Measurements from ENCODE around the gene FMNL2. TPM values are rescaled to one million over a fixed set of nuclear protein-coding genes. Genes with fewer than 3 reads are reported as not detected.

Gene FMNL2
- total RNA-seq, 1 experiment from 2014 or later, result 22.7 TPM

DNA sequence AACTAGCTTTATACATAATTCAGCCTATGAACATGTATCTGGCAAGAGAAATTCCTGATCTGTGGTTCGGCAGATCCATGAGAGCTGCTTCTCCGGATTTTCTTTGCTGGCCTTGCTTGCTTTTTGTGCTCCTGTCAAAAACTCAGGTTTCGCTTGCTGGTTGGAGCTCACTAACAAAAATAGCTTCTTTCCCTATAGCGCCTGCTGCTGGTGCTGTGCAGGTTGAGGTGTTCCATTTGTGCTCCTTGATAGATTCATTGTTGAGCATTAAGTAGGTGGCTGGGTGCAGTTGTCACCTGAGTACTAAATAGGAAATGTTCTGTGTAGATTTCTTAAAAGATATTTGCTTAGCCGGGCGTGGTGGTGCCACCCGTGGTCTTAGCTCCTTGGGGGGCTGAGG lies 234.2 kb downstream of the FMNL2 start:
- Histone ChIP-seq H3K36me3 (no peaks in the 10 kb centered on the region; the same call in 1 of the 2 replicates), H3K27ac (no peak overlapping the region), H3K4me1 (no peaks in the 10 kb centered on the region), H3K4me3 (no peak overlapping the region), H3K27me3 (no peaks in the 10 kb centered on the region), H3K9me3 (replicated peaks) (no peaks in the 10 kb centered on the region)
- DNase-seq, result no peak

DNA sequence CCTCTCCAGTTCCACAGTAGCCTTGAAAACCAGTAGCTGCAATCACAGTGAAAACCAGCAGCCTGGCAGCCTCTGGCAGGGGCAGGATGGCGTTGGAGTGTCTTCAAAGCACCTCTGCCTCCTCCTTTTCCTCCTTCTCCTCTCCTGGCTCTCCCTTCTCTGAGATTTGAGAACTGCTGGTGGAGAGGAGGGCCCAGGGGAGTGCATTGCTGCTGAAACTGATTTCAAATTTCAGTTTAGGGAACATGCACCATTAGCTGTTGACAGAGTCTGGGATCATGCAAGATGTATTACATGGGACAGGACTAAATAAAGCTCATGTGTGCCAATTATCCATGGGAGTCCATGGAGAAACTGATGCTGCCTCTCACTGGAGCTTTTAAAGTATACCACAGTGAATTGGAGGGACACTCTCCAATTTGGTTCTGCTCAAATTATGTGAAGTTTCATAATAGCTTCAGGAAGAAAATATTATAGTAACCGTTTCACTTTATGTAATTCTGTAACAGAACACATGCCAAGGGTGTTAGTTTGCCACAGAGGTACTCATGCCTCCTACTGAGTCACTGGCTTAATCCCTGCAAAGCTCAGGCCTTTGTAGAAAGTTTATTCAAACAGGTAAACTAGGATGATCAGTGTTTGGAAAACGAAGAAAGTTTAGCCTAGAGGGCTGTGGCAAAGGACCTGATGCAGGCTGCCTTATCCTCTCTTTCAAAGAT lies 236.2 kb downstream of the FMNL2 start:
- Histone ChIP-seq H3K4me1 (no peaks in the 10 kb centered on the region), H3K27ac (no peak overlapping the region), H3K36me3 (no peaks in the 10 kb centered on the region), H3K27me3 (no peaks in the 10 kb centered on the region), H3K9me3 (replicated peaks) (no peaks in the 10 kb centered on the region), H3K4me3 (no peak overlapping the region)
- DNase-seq, result no peak

GRCh38 chr2:152572031-152572430 lies 237.1 kb downstream of the FMNL2 start:
- DNase-seq, result no peak
- Histone ChIP-seq H3K27me3 (no peaks in the 10 kb centered on the region), H3K4me1 (no peaks in the 10 kb centered on the region), H3K27ac (no peak overlapping the region), H3K9me3 (replicated peaks) (no peaks in the 10 kb centered on the region), H3K4me3 (no peak overlapping the region), H3K36me3 (no peaks in the 10 kb centered on the region)

GRCh38 chr2:152573168-152573567 lies 238.2 kb downstream of the FMNL2 start:
- H3K9me3 ChIP-seq (replicated peaks), result no peaks in the 10 kb centered on the region
- no peaks in the 10 kb centered on the region for H3K4me1 ChIP-seq
- H3K27ac ChIP-seq, result no peak overlapping the region
- H3K27me3 ChIP-seq, result no peaks in the 10 kb centered on the region
- no peaks in the 10 kb centered on the region for H3K36me3 ChIP-seq
- H3K4me3 ChIP-seq, result no peak overlapping the region
- DNase-seq, result peak; percentile 22 to 36

GRCh38 chr2:152577579-152577978 lies 242.6 kb downstream of the FMNL2 start:
- DNase-seq, result no peak
- no peaks in the 10 kb centered on the region for H3K4me1 ChIP-seq
- no peaks in the 10 kb centered on the region for H3K9me3 ChIP-seq (replicated peaks)
- H3K27ac ChIP-seq, result no peak overlapping the region
- H3K27me3 ChIP-seq, result no peaks in the 10 kb centered on the region
- no peaks in the 10 kb centered on the region for H3K36me3 ChIP-seq
- no peak overlapping the region for H3K4me3 ChIP-seq

DNA sequence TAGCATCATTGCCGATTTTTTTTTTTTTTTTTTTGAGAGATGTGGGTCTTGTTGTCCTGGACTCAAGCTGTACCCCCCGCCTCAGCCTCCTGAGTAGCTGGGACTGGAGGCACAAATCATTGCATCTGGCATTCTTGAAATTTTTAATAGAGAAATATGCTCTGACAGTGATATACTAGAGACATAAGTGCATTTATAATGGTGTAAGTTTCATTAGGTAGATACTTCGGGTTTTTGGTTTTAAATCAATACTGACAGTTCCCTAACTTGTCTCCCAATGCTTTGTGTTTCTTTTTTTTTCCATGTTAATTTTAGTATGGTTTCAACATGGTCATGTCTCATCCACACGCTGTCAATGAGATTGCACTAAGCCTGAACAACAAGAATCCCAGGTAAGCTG lies 243.6 kb downstream of the FMNL2 start:
- Histone ChIP-seq H3K4me3 (no peak overlapping the region), H3K9me3 (replicated peaks) (no peaks in the 10 kb centered on the region), H3K36me3 (no peaks in the 10 kb centered on the region), H3K27ac (no peak overlapping the region), H3K27me3 (no peaks in the 10 kb centered on the region), H3K4me1 (no peaks in the 10 kb centered on the region)
- no peak for DNase-seq

DNA sequence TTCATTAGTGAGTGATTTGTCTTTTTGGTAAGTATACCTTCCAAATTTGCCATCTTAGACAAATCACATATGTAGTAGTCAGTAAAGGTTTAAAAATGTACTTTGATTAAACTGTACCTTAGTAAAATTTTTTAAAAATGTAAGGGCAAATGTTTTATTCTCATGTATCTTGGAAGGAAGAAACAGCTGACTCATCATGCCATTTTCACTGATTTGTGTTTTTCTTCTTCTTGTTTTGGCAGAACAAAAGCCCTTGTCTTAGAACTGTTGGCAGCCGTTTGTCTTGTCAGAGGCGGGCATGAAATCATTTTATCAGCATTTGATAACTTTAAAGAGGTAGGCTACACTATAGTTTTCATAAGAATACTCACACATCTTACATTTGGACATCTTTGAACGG lies 245.7 kb downstream of the FMNL2 start:
- no peaks in the 10 kb centered on the region for H3K27me3 ChIP-seq
- peaks cover 6% of the 10 kb centered on the region; the same call in 1 of the 2 replicates for H3K4me1 ChIP-seq
- no peaks in the 10 kb centered on the region for H3K9me3 ChIP-seq (replicated peaks)
- peak overlapping the region; percentile 17 for H3K27ac ChIP-seq
- no peaks in the 10 kb centered on the region for H3K36me3 ChIP-seq
- DNase-seq, result no peak
- H3K4me3 ChIP-seq, result no peak overlapping the region

DNA sequence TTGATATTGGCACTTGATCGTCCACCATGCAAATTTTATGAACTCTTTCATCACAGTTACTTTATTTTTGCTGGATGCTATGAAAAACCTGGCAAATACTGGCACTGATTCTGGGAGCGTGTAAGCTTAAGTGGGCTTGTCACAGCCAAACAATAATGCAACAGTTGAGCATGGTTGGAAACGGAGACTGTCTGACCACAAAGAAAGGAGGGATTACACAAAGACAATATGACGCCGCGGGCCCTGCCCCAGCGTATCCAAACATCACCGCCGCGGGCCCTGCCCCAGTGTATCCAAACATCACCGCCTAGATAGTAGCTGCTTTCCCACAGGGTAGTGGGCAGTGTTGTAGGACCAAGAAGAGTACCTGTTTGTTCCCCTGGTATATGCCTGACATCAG lies 246.4 kb downstream of the FMNL2 start:
- Histone ChIP-seq H3K9me3 (replicated peaks) (no peaks in the 10 kb centered on the region), H3K27me3 (no peaks in the 10 kb centered on the region), H3K4me1 (peaks cover 10% of the 10 kb centered on the region), H3K36me3 (no peaks in the 10 kb centered on the region), H3K4me3 (no peak overlapping the region), H3K27ac (peak overlapping the region; percentile 17)
- DNase-seq, result peak; percentile 54 to 69

DNA sequence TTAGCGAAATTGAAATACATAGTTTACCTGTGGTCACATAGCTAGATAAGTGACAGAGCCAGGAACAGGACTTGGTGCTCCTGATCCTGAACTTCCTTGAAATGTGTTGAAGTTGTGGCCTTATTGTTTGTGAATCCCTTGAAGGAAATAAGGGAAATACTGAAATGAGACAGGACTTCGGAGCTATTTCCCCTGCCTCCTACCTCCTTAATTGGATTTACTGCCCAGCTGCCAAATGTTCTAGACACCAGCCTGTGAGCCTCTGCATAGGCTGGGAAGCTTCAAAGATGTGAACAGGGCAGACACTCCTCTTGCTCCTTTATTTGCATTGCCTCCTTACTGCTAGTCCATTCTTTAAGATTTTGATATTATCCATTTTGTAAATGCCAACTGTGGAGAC lies 247.1 kb downstream of the FMNL2 start:
- no peak overlapping the region for H3K27ac ChIP-seq
- DNase-seq, result no peak
- H3K4me1 ChIP-seq, result peaks cover 10% of the 10 kb centered on the region
- H3K36me3 ChIP-seq, result no peaks in the 10 kb centered on the region
- H3K4me3 ChIP-seq, result no peak overlapping the region
- H3K27me3 ChIP-seq, result no peaks in the 10 kb centered on the region
- no peaks in the 10 kb centered on the region for H3K9me3 ChIP-seq (replicated peaks)

DNA sequence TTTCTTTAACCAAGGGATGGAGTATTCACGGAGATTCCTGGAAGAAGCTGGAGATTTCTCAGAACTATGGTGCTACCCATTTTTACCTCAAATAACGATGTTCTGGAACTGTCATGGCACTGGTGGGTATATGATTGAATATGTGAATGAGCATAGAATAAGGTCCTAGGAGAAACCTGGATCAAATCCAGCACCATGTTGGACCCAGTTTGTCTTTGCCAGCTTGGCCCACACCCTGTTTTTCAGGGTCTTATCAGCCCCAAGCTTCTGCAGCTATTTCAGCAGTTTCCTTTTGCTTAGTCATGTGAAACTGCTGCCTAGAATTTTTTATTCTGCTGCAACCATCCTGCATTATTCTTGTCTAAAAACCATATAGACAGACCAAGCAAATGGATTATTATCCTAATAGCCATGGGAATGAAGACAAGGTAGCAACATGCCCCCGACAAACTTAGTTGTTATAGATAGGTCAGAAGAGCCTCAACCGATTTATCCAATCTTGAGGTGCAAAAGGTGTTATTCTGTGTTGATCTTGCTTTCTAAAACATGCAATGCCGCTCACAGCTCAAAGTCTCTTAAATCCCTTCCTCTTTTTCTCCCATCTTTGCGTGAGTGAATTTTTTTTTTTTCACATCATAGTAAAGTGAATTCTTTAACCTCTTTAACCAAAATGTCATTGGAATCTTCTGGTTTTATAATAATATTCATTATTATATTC lies 248.7 kb downstream of the FMNL2 start:
- Histone ChIP-seq H3K27ac (no peak overlapping the region), H3K9me3 (replicated peaks) (no peaks in the 10 kb centered on the region), H3K27me3 (no peaks in the 10 kb centered on the region), H3K36me3 (peaks cover 2% of the 10 kb centered on the region; the same call in 1 of the 2 replicates), H3K4me1 (peaks cover 10% of the 10 kb centered on the region), H3K4me3 (no peak overlapping the region)
- no peak for DNase-seq

DNA sequence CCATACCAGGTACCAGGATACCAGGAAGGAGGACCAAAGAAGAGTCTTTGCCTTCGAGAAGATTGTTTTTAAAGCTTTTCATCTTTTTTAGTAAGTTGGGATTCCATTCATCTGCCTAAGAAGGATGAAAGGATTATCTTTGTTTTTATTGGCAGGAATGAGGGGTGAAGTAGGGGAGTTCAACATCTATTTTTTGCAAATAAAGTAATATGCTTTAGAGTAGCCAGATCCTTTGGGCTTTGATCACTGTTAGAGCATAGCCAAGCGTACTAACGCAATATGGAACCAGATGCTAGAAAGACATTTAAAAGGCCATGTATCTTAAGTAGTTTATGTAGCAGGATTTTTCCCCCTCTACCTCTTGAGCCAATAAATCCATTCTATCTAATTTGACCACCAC lies 249.3 kb downstream of the FMNL2 start:
- Histone ChIP-seq H3K36me3 (peaks cover 2% of the 10 kb centered on the region; the same call in 1 of the 2 replicates), H3K9me3 (replicated peaks) (no peaks in the 10 kb centered on the region), H3K4me3 (no peak overlapping the region), H3K27me3 (no peaks in the 10 kb centered on the region), H3K4me1 (peaks cover 10% of the 10 kb centered on the region), H3K27ac (no peak overlapping the region)
- DNase-seq, result no peak

- H3K36me3 ChIP-seq, result peaks cover 2% of the 10 kb centered on the region; the same call in 1 of the 2 replicates
- H3K4me1 ChIP-seq, result peaks cover 10% of the 10 kb centered on the region
- DNase-seq, result peak; percentile 18 to 37
- no peaks in the 10 kb centered on the region for H3K9me3 ChIP-seq (replicated peaks)
- H3K27me3 ChIP-seq, result no peaks in the 10 kb centered on the region
- H3K27ac ChIP-seq, result no peak overlapping the region
- no peak overlapping the region for H3K4me3 ChIP-seq
Observed at GRCh38 chr2:152585830-152586484, 251.0 kb downstream of the FMNL2 start.

DNA sequence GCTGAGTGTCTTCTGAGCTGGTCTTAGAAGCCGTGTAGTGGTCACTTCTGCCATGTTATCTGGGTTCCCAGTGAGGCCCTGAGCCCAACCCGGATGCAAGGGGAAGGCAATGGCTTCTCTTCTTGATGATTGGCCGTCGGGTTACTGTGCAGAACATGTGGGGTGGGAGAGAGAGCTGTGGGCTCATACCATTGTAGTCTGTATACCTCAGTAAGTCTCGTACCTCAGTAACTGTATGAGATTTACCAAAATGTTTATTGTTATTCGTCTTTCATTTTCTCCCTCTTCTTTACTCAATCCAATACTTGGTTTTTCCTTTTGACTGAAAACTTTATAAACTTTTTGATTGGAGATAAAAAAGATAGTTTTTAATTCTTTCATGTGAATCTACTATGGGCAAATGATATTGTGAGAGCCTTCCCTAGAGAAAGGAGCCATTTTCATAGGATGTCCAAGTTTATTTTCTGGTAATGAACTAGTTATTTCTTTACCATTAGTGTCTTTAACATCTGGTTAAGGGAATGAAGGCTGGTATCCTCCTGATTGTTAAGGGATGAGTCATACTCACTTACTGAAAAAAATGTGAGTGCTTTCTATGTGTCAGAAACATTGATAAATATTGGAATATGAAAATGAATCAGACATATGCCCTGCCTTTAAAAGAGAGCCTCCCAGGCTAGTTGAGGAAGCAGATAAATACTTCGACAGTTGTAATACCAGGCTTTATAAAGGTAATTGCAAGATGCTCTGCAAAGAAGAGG lies 252.4 kb downstream of the FMNL2 start:
- Histone ChIP-seq H3K27ac (no peak overlapping the region), H3K27me3 (no peaks in the 10 kb centered on the region), H3K4me3 (no peak overlapping the region), H3K9me3 (replicated peaks) (no peaks in the 10 kb centered on the region), H3K36me3 (peaks cover 2% of the 10 kb centered on the region; the same call in 1 of the 2 replicates), H3K4me1 (peaks cover 10% of the 10 kb centered on the region)
- no peak for DNase-seq

- H3K4me1 ChIP-seq, result peaks cover 10% of the 10 kb centered on the region
- no peak overlapping the region for H3K27ac ChIP-seq
- DNase-seq, result no peak
- H3K9me3 ChIP-seq (replicated peaks), result no peaks in the 10 kb centered on the region
- no peak overlapping the region for H3K4me3 ChIP-seq
- H3K27me3 ChIP-seq, result no peaks in the 10 kb centered on the region
- H3K36me3 ChIP-seq, result peaks cover 2% of the 10 kb centered on the region; the same call in 1 of the 2 replicates
Observed at GRCh38 chr2:152588998-152589397, 254.0 kb downstream of the FMNL2 start.
